Keratinocyte (primary cell): Measurements from ENCODE around the gene ALKBH5.

Experiments used
- CTCF ChIP-seq, 3 experiments: IDR thresholded peaks in 1 of 3; conservative IDR thresholded peaks in 1 of 3; optimal IDR thresholded peaks in 1 of 3; 2 replicates in 2 of 3; 3 replicates in 1 of 3; pipeline versions ENCODE3 to v1.5.1; 2011; ENCODE audit warnings: low read length in 3 of 3, mild to moderate bottlenecking in 3 of 3, moderate library complexity in 2 of 3, control low read depth in 1 of 3, inconsistent platforms in 1 of 3; ENCODE audit not compliant: insufficient read depth in 2 of 3; ENCODE audit errors: extremely low read depth in 1 of 3
- EZH2 ChIP-seq: IDR thresholded peaks from one replicate; pipeline ENCODE4 v1.6.1; 2012; ENCODE audit warnings: inconsistent platforms, mild to moderate bottlenecking, low read length, moderate library complexity

- TF ChIP-seq EZH2 (no peak), CTCF (optimal IDR thresholded peaks at IDR 0.05 in 1 of 3, IDR thresholded peaks at IDR 0.05 in 1 of 3, conservative IDR thresholded peaks at IDR 0.05 in 1 of 3; ENCODE audit: extremely low read depth in 1 of 3, insufficient read depth in 2 of 3, low read length in 3 of 3) (no peak)
Measured at GRCh38 chr17:18201108-18201507, 17.5 kb downstream of the ALKBH5 start.
